Cardiac septum (tissue), 1 donor: Measurements from ENCODE around the gene GLS2. TPM values are rescaled to one million over a fixed set of nuclear protein-coding genes. Genes with fewer than 3 reads are reported as not detected.
"Not testable (repeated sequence)": the region's sequence is repeated elsewhere in the genome, so short reads cannot be mapped to it uniquely, and the experiment has no call there.

Experiments
- DNase-seq: peaks from one replicate; pipeline ENCODE4 v3.0.0-alpha.2; 2020; ENCODE audit warnings: low spot score
- intact Hi-C: fragments of 100-400 bp; cut with DNase I; formaldehyde crosslinking; loops from one replicate; pipeline ENCODE4 v1.14.0; 2022
- total RNA-seq: library from RNA; stranded (reverse); fragmentation: NEBNext Ultra II Directional; extraction: Animal tissue kit (Norgen Biotek cat#: 25700); gene quantifications from one replicate; pipeline ENCODE4 v1.2.1, GENCODE V29; 2021
- donor health status: DM: no; HTN: no; CAD: no.

GLS2 gene
- total RNA-seq, 1 donor from 2014 or later = 0.38 TPM

- intact Hi-C loops = no loop called here
- no peak for DNase-seq
Observed at GRCh38 chr12:56454557-56454956, 33.4 kb downstream of the GLS2 start, which contains the start of gene MIP. TSS of gene MIP (minus strand) at chr12:56454657. CDS start at chr12:56454613, 44 bp downstream.

- intact Hi-C loops = no loop called here
- no peak for DNase-seq
Observed at GRCh38 chr12:56451147-56451546, 36.8 kb downstream of the GLS2 start.

- intact Hi-C loops = no loop called here
Observed at GRCh38 chr12:56450241-56450640, 37.7 kb downstream of the GLS2 start.

GRCh38 chr12:56449622-56449984 is 38.4 kb downstream of the GLS2 start:
- DNase-seq = no peak
- intact Hi-C loops = loop anchor here (5.0 kb wide), 1 partner anchor 87 kb away; the partner anchor contains the start of genes APOF and STAT2

More at GRCh38 chr12:56450241-56450640, 37.7 kb downstream of the GLS2 start:
- no peak for DNase-seq

- peak; percentile 96 for DNase-seq
- intact Hi-C loops = loop anchor here (5.0 kb wide), 1 partner anchor 87 kb away; the partner anchor contains the start of genes APOF and STAT2
Observed at GRCh38 chr12:56448860-56449621, 38.9 kb downstream of the GLS2 start, which contains the start of gene TIMELESS. TSS of gene TIMELESS (minus strand) at chr12:56449426. CDS start at chr12:56434170, 15,256 bp downstream.

- DNase-seq, intact Hi-C loops: not testable (repeated sequence)
Observed at GRCh38 chr12:56443208-56443607, 44.8 kb downstream of the GLS2 start.

GRCh38 chr12:56437430-56438176 is 50.4 kb downstream of the GLS2 start:
- intact Hi-C loops = no loop called here
- DNase-seq = no peak

- DNase-seq = no peak
- intact Hi-C loops = no loop called here
Observed at GRCh38 chr12:56434828-56435227, 53.1 kb downstream of the GLS2 start.

- DNase-seq = no peak
- intact Hi-C loops = no loop called here
Observed at GRCh38 chr12:56431850-56432249, 56.1 kb downstream of the GLS2 start.

- intact Hi-C loops = no loop called here
- no peak for DNase-seq
Observed at GRCh38 chr12:56431288-56431687, 56.7 kb downstream of the GLS2 start.

GRCh38 chr12:56425940-56426438 is 62.0 kb downstream of the GLS2 start:
- intact Hi-C loops = no loop called here
- no peak for DNase-seq

- no peak for DNase-seq
- intact Hi-C loops = no loop called here
Observed at GRCh38 chr12:56425193-56425592, 62.8 kb downstream of the GLS2 start.

Other genes starting within 250 kb of the GLS2 start
- gene ANKRD52, start 229.8 kb downstream of the GLS2 start, total RNA-seq = 28.8 TPM
- 86.8 TPM for gene COQ10A, start 221.2 kb downstream of the GLS2 start, total RNA-seq
- 570 TPM for gene CS, start 187.8 kb downstream of the GLS2 start, total RNA-seq
- 38.0 TPM for gene CNPY2, start 172.2 kb downstream of the GLS2 start, total RNA-seq
- gene PAN2, start 154.2 kb downstream of the GLS2 start, total RNA-seq = 46.3 TPM
- not detected for gene IL23A, start 149.3 kb downstream of the GLS2 start, total RNA-seq
- gene STAT2, start 128.1 kb downstream of the GLS2 start, total RNA-seq = 41.1 TPM
- not detected for gene APOF, start 125.3 kb downstream of the GLS2 start, total RNA-seq
- 2.0 TPM for gene TIMELESS, start 38.7 kb downstream of the GLS2 start, total RNA-seq
- gene MIP, start 33.5 kb downstream of the GLS2 start, total RNA-seq = 0.48 TPM
- 3.3 TPM for gene SPRYD4, start 19.6 kb downstream of the GLS2 start, total RNA-seq
- 23.0 TPM for gene RBMS2, start 33.7 kb upstream of the GLS2 start, total RNA-seq
- 49.0 TPM for gene BAZ2A, start 142.2 kb upstream of the GLS2 start, total RNA-seq
- 2,154 TPM for gene ATP5F1B, start 157.8 kb upstream of the GLS2 start, total RNA-seq
- 121 TPM for gene PTGES3, start 200.1 kb upstream of the GLS2 start, total RNA-seq
- gene NACA, start 237.1 kb upstream of the GLS2 start, total RNA-seq = 441 TPM